ENCODE measurements around the gene USP10. TPM values are rescaled to one million over a fixed set of nuclear protein-coding genes. Genes with fewer than 3 reads are reported as not detected.

USP10 gene
- total RNA-seq, 2 donors from 2014 or later: 148 to 149 TPM

DNA sequence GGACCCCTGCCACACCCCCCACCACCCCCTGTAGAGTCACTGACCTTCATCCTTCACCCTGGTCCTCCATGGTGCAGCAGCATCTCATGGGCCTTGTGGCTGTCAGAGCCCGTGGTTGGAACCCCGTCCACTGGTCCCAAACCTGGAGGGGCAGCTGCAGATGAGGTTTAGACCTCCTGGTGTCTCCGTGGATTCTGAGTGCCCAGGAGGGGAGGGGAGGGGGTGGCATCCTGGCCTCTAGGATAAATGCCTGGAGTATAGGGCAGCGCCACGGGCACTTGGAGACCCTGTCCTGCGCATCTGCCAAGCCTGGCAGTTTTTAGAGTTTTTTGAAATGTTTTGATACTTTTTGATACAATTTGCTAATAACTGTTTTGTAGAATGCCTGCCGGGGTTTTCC lies 34.0 kb upstream of the USP10 start:
- Mint-ChIP-seq H3K4me1 (peaks cover 19% of the 10 kb centered on the region), H3K4me3 (no peak overlapping the region), H3K27ac (no peak overlapping the region), H3K36me3 (ENCODE audit: low read depth) (peaks cover 36% of the 10 kb centered on the region), H3K9me3 (no peaks in the 10 kb centered on the region), H3K27me3 (ENCODE audit: insufficient read depth) (no peaks in the 10 kb centered on the region)
- Histone ChIP-seq H3K36me3 (ENCODE audit: control insufficient read depth, insufficient read depth, low read length) (peaks cover 36% of the 10 kb centered on the region), H3K4me3 (ENCODE audit: low read length) (no peak overlapping the region), H3K9ac (ENCODE audit: extremely low read depth, low read length, poor library complexity, severe bottlenecking) (no peak overlapping the region), H3K27ac (ENCODE audit: low read depth, low read length) (no peak overlapping the region), H3K9me3 (ENCODE audit: control insufficient read depth, low read length) (no peaks in the 10 kb centered on the region), H3K27me3 (ENCODE audit: control insufficient read depth, insufficient read depth, low read length, poor library complexity, severe bottlenecking) (no peaks in the 10 kb centered on the region), H3K4me1 (ENCODE audit: control insufficient read depth, insufficient read depth, low read length) (no peaks in the 10 kb centered on the region)
- DNase-seq: no peak
- TF ChIP-seq, protein P1, sequence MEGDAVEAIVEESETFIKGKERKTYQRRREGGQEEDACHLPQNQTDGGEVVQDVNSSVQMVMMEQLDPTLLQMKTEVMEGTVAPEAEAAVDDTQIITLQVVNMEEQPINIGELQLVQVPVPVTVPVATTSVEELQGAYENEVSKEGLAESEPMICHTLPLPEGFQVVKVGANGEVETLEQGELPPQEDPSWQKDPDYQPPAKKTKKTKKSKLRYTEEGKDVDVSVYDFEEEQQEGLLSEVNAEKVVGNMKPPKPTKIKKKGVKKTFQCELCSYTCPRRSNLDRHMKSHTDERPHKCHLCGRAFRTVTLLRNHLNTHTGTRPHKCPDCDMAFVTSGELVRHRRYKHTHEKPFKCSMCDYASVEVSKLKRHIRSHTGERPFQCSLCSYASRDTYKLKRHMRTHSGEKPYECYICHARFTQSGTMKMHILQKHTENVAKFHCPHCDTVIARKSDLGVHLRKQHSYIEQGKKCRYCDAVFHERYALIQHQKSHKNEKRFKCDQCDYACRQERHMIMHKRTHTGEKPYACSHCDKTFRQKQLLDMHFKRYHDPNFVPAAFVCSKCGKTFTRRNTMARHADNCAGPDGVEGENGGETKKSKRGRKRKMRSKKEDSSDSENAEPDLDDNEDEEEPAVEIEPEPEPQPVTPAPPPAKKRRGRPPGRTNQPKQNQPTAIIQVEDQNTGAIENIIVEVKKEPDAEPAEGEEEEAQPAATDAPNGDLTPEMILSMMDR (conservative IDR thresholded peaks at IDR 0.05): no peak
- 93 to 100% methylated on average over 5 to 7 of the region's 7 CpGs for WGBS, 2 experiments (ENCODE audit: insufficient coverage in 1 of 2, insufficient read length in 1 of 2)

DNA sequence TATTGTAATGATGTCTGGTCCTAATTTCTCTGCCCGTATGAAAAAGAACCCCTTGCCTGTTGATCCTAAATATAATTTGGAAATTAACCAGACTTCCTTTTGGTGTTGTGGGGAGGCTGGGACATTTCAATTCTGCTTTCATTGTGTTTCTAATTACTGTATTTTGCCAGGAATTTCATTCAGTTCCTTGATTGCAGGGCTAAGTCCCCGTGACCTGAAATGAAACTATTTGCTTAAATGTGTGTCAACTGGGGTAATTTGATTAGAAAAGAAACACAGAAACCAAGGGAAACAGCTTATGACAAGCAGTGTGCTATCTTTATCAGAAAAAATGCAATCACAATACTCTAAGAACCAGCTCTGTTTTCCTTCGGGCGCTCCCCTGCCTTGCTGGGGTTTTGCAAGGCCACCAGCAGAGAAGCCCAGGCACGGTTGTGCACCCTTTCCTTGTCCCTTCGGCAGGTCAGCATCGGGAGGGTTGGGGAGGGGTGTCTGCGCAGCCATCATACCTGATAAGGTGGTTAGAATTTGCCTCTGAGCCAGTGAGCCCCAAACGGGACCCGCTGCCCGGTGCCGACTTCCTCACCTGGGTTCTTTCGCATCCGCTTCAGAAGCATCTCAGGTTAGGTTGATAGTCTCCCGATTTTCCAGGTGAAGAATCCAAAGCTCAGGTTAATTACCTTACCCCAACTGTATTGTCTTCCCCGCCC lies 32.0 kb upstream of the USP10 start:
- Mint-ChIP-seq H3K27me3 (ENCODE audit: insufficient read depth) (no peaks in the 10 kb centered on the region), H3K36me3 (ENCODE audit: low read depth) (peaks cover 18% of the 10 kb centered on the region), H3K4me1 (peaks cover 19% of the 10 kb centered on the region), H3K9me3 (no peaks in the 10 kb centered on the region), H3K4me3 (no peak overlapping the region), H3K27ac (no peak overlapping the region)
- H3K27me3 ChIP-seq (ENCODE audit: control insufficient read depth, insufficient read depth, low read length, poor library complexity, severe bottlenecking): no peaks in the 10 kb centered on the region
- no peaks in the 10 kb centered on the region for H3K4me1 ChIP-seq (ENCODE audit: control insufficient read depth, insufficient read depth, low read length)
- H3K27ac ChIP-seq (ENCODE audit: low read depth, low read length): no peak overlapping the region
- DNase-seq: peak; percentile 64
- no peak overlapping the region for H3K4me3 ChIP-seq (ENCODE audit: low read length)
- peaks cover 22% of the 10 kb centered on the region for H3K36me3 ChIP-seq (ENCODE audit: control insufficient read depth, insufficient read depth, low read length)
- TF ChIP-seq, protein P1 (conservative IDR thresholded peaks at IDR 0.05): no peak
- H3K9ac ChIP-seq (ENCODE audit: extremely low read depth, low read length, poor library complexity, severe bottlenecking): no peak overlapping the region
- no peaks in the 10 kb centered on the region for H3K9me3 ChIP-seq (ENCODE audit: control insufficient read depth, low read length)
- 88% methylated on average over 14 to 16 of the region's 16 CpGs for WGBS, 2 experiments (ENCODE audit: insufficient coverage in 1 of 2, insufficient read length in 1 of 2)

DNA sequence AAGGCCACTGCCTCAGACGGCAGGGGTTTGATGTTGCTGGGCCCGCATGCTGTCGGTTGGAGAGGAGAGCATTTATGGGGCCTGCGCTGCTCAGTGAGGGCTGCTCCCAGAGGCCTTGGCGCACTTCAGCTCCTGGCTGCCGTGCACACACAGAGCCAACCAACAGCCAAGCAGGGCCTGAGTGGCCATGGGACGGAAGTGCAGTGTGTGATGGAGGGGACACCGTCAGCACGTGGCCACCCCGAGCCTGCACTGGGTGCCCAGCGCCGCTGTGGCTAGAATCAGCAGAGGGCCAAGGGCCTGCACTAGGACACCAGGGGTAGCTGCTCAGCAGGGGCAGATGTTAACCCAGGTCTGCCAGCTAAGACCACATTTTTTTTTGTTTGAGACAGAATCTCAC lies 29.7 kb upstream of the USP10 start:
- Histone ChIP-seq H3K4me3 (ENCODE audit: low read length) (no peak overlapping the region), H3K9me3 (ENCODE audit: control insufficient read depth, low read length) (no peaks in the 10 kb centered on the region)

More for the DNA sequence above, 29.7 kb upstream of the USP10 start:
- DNase-seq: no peak
- H3K4me1 ChIP-seq (ENCODE audit: control insufficient read depth, insufficient read depth, low read length): no peaks in the 10 kb centered on the region
- no peak overlapping the region for H3K9ac ChIP-seq (ENCODE audit: extremely low read depth, low read length, poor library complexity, severe bottlenecking)
- Mint-ChIP-seq H3K9me3 (no peaks in the 10 kb centered on the region), H3K4me3 (no peak overlapping the region), H3K27ac (no peak overlapping the region), H3K4me1 (peaks cover 19% of the 10 kb centered on the region), H3K36me3 (ENCODE audit: low read depth) (peaks cover 2% of the 10 kb centered on the region), H3K27me3 (ENCODE audit: insufficient read depth) (no peaks in the 10 kb centered on the region)
- WGBS, 2 experiments (ENCODE audit: insufficient coverage in 1 of 2, insufficient read length in 1 of 2): 91 to 94% methylated on average over 6 to 12 of the region's 12 CpGs
- TF ChIP-seq, protein P1 (conservative IDR thresholded peaks at IDR 0.05): no peak
- H3K27me3 ChIP-seq (ENCODE audit: control insufficient read depth, insufficient read depth, low read length, poor library complexity, severe bottlenecking): no peaks in the 10 kb centered on the region
- H3K27ac ChIP-seq (ENCODE audit: low read depth, low read length): no peak overlapping the region
- H3K36me3 ChIP-seq (ENCODE audit: control insufficient read depth, insufficient read depth, low read length): peaks cover 3% of the 10 kb centered on the region
